Osteoblast (primary cell): ENCODE results near the gene NCK2. TPM values are rescaled to one million over a fixed set of nuclear protein-coding genes. Genes with fewer than 3 reads are reported as not detected.
"Not testable (repeated sequence)": the region's sequence is repeated elsewhere in the genome, so short reads cannot be mapped to it uniquely, and the experiment has no call there.

Experiments used
- DNase-seq: peaks from one replicate; pipeline ENCODE4 v3.0.0; 2011; ENCODE audit warnings: low spot score, mixed read lengths; ENCODE audit not compliant: insufficient read length; ENCODE audit errors: missing footprints
- H2AFZ ChIP-seq: 2 replicates; pipeline ENCODE4 v1.6.0; 2011; ENCODE audit warnings: mild to moderate bottlenecking, low read length
- H3K27ac ChIP-seq: 2 replicates; pipeline ENCODE4 v1.5.1; 2011; ENCODE audit warnings: mild to moderate bottlenecking, low read depth, low read length, moderate library complexity
- H3K27me3 ChIP-seq: 2 replicates; pipeline ENCODE4 v1.6.0; 2012; ENCODE audit warnings: mild to moderate bottlenecking, control low read depth, inconsistent platforms, low read length, moderate library complexity; ENCODE audit not compliant: insufficient read depth
- H3K36me3 ChIP-seq: 2 replicates; pipeline ENCODE4 v1.5.1; 2011; ENCODE audit warnings: mild to moderate bottlenecking, low read length, control low read depth, moderate library complexity; ENCODE audit not compliant: insufficient read depth
- H3K4me1 ChIP-seq: 2 replicates; pipeline ENCODE4 v1.5.1; 2011; ENCODE audit warnings: mild to moderate bottlenecking, low read length, control low read depth, moderate library complexity; ENCODE audit not compliant: insufficient read depth
- H3K4me2 ChIP-seq: 2 replicates; pipeline ENCODE4 v1.6.0; 2011; ENCODE audit warnings: mild to moderate bottlenecking, low read length; ENCODE audit not compliant: insufficient read depth
- H3K4me3 ChIP-seq: fragments of 200-600 bp; sonication (generic); 3 replicates; pipeline ENCODE4 v1.5.1; 2012; ENCODE audit warnings: mild to moderate bottlenecking, low read length, inconsistent platforms; ENCODE audit not compliant: insufficient read depth
- H3K79me2 ChIP-seq: 2 replicates; pipeline ENCODE4 v1.6.0; 2012; ENCODE audit warnings: mild to moderate bottlenecking, low read length, control low read depth, inconsistent platforms; ENCODE audit not compliant: insufficient read depth
- H3K9me3 ChIP-seq: 2 replicates; pipeline ENCODE4 v1.5.1; 2011; ENCODE audit warnings: low read depth, low read length, control low read depth
- H4K20me1 ChIP-seq: 2 replicates; pipeline ENCODE4 v1.6.0; 2012; ENCODE audit warnings: mild to moderate bottlenecking, low read length, control low read depth; ENCODE audit not compliant: insufficient read depth
- CTCF ChIP-seq: IDR thresholded peaks from 2 replicates; pipeline ENCODE4 v1.5.1; 2011; ENCODE audit warnings: mild to moderate bottlenecking, low read depth, low read length, moderate library complexity; ENCODE audit errors: extremely low read depth
- total RNA-seq: library from RNA; depleted of rRNA; stranded (reverse); fragments of >200 nt; gene quantifications from 2 replicates; pipeline ENCODE4 v1.2.3, GENCODE V29; 2012

NCK2 gene
- total RNA-seq, 1 donor: 28.6 TPM

GRCh38 chr2:105756435-105756834 lies 11.7 kb downstream of the NCK2 start:
- Histone ChIP-seq H3K4me3 (no peak overlapping the region), H3K4me2 (no peak overlapping the region), H3K9me3 (no peaks in the 10 kb centered on the region), H2AFZ (no peak overlapping the region), H4K20me1 (peaks cover 40% of the 10 kb centered on the region), H3K36me3 (no peaks in the 10 kb centered on the region), H3K27me3 (no peaks in the 10 kb centered on the region), H3K4me1 (no peaks in the 10 kb centered on the region), H3K27ac (no peak overlapping the region), H3K79me2 (peaks cover 73% of the 10 kb centered on the region)
- no peak for TF ChIP-seq CTCF
- DNase-seq: no peak

DNA sequence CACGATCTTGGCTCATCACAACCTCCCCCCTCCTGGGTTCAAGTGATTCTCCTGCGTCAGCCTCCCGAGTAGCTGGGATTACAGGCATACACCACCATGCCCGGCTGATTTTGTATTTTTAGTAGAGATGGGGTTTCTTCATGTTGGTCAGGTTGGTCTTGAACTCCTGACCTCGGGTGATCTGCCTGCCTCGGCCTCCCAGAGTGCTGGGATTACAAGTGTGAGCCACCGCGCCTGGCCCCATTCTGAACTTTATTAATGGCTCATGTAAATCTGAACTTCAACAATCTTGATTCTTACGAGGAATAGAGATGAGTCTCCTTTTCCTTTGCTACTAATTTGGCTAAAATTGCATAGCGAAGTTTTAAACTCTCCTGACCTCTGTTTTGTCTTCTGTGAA lies 12.2 kb downstream of the NCK2 start:
- H4K20me1 ChIP-seq: peaks cover 39% of the 10 kb centered on the region
- not testable (repeated sequence) for H3K4me1 ChIP-seq, DNase-seq, H3K36me3 ChIP-seq, H3K27me3 ChIP-seq, H3K4me2 ChIP-seq, H3K4me3 ChIP-seq, H3K9me3 ChIP-seq, H3K27ac ChIP-seq, H2AFZ ChIP-seq
- peaks cover 74% of the 10 kb centered on the region for H3K79me2 ChIP-seq

- Histone ChIP-seq H3K36me3 (no peaks in the 10 kb centered on the region), H3K9me3 (no peaks in the 10 kb centered on the region), H3K4me1 (peaks cover 9% of the 10 kb centered on the region), H3K4me2 (no peak overlapping the region), H3K4me3 (no peak overlapping the region), H3K79me2 (peaks cover 80% of the 10 kb centered on the region), H3K27ac (no peak overlapping the region), H3K27me3 (no peaks in the 10 kb centered on the region), H2AFZ (no peak overlapping the region), H4K20me1 (peaks cover 42% of the 10 kb centered on the region)
- no peak for TF ChIP-seq CTCF
- DNase-seq: no peak
These were observed 12.7 kb downstream of the NCK2 start for GRCh38 chr2:105757433-105757832.

- Histone ChIP-seq H3K27ac (no peak overlapping the region), H4K20me1 (peaks cover 44% of the 10 kb centered on the region), H3K79me2 (peaks cover 80% of the 10 kb centered on the region)
These were observed 15.5 kb downstream of the NCK2 start for GRCh38 chr2:105760191-105760590.

More at GRCh38 chr2:105760191-105760590, 15.5 kb downstream of the NCK2 start:
- Histone ChIP-seq H2AFZ (no peak overlapping the region), H3K27me3 (no peaks in the 10 kb centered on the region), H3K36me3 (no peaks in the 10 kb centered on the region), H3K4me3 (no peak overlapping the region), H3K4me1 (peaks cover 10% of the 10 kb centered on the region), H3K4me2 (no peak overlapping the region), H3K9me3 (no peaks in the 10 kb centered on the region)
- no peak for TF ChIP-seq CTCF
- no peak for DNase-seq
